HG02884 (cell line): Measurements from ENCODE around the gene HBM.
"Not testable (repeated sequence)": the region's sequence is repeated elsewhere in the genome, so short reads cannot be mapped to it uniquely, and the experiment has no call there.

ENCODE experiments used
- ATAC-seq: cut with Tn5 transposase; IDR thresholded peaks from one replicate; pipeline ENCODE4 v1.9.1; 2021; ENCODE audit warnings: mild to moderate bottlenecking, moderate library complexity; ENCODE audit not compliant: unreplicated experiment

Gene HBM

DNA sequence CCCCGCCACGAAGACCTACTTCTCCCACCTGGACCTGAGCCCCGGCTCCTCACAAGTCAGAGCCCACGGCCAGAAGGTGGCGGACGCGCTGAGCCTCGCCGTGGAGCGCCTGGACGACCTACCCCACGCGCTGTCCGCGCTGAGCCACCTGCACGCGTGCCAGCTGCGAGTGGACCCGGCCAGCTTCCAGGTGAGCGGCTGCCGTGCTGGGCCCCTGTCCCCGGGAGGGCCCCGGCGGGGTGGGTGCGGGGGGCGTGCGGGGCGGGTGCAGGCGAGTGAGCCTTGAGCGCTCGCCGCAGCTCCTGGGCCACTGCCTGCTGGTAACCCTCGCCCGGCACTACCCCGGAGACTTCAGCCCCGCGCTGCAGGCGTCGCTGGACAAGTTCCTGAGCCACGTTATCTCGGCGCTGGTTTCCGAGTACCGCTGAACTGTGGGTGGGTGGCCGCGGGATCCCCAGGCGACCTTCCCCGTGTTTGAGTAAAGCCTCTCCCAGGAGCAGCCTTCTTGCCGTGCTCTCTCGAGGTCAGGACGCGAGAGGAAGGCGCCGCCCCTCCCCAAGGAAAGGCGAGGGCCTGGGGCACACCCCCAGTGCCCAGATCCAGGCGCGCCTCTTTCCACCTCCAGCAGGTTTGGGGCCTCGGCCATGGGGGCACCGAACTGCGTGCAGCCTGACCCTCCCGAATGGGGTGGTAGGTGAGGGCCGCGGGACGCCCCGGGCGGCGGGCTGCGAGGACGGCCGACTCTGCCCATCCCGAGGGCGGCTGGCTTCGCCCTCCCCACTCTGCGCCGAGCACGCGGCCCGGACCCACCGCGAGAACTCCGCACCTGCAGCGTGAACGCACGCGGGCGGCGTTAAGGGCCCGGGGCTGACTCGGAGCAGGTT is 15.1 kb downstream of the HBM start:
- no peak for ATAC-seq

DNA sequence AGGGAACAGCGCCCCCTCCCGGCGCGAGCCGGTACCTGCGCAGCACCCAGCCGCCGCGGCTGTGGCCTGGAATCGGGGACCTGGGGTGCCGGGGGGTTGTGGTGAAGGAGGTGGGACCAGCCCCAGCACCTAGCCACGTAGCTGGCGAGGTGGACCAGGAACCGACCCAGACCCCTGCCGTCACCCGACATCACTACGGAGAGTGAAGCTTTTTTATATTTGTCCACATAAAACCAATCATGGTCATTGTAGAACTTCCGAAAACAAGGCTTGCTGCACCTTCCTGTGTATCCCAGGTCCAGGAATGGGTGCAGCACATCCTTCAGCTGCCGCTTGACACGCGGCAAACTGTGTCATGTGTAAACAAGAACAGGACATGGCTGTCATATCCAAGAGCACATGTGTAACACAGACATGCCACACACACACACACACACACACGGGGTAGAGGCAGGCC is 15.8 kb downstream of the HBM start:
- ATAC-seq: no peak

DNA sequence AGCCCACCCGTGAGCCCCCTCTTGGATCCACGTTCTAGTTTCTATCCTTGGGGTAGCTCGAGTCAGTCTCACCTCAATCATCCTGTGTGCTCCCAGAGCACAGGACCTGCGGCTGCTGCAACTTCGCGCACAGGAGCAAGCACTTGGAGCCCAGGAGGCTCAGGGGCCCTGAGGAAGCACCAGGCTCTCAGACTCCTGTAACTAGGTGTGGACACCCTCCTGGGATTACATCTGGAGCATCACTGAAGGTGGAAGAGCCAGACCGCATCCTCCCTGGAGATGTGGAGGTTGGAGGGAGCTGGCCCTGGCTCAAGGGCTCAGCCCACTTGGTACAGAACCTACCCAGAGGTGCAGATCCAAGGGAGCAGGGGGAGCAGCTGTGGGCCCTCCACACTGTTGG is 17.2 kb downstream of the HBM start:
- ATAC-seq: no peak

DNA sequence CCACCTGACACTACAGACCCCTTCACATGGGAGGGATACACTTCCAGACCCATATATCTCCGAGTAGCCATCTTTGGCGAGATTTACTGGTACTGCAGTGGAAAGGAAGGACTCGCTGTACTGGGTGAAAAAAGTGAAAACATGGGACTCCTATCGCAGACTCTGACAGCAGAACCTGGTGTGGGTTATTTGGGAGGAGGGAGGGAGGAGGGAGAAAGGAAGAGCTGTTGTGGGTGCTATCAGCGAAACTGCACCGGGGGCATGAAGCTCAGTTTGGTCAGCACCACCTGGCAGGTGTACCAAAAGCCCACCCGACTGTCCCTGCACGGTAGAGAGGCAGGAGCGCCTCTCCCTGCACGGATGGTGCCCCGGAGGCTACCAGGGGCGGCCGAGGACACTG is 19.4 kb downstream of the HBM start:
- no peak for ATAC-seq

DNA sequence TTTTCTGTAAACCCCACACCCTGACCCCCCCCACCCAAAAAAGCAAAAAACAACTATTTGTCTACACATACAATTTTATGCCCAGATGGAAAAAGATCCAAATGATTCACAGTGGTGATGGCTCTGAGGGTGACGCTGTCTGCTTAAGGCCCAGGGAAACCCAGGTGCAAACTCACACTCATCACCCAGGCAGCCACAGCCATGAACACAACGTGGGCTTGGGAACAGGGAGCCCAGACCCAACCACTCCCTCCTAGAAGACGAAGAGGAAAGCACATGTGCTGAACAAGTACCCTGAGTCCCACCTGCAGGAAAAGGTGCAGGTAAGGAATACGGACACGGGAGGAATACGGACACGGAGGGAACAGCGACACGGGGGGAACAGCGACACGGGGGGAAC is 19.9 kb downstream of the HBM start:
- no peak for ATAC-seq

DNA sequence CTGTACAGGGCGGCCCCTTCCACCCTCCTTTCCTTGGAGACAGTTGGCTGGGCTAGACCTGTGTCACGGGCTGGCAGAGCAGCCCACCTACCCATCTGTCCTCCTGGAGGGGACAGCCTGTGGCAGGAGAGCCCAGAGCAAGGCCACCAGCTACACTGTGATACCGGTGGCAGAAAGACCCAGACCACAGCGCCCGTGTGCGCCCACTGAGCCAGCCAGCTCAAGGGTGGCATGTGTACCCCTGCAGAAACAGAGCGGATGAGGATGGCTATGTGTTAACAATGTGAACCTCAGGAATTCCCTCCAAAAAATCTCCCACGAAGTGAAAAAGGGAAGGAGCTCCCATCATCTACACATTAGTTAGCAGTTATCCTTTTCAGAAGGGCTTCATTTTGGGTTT is 21.6 kb downstream of the HBM start:
- ATAC-seq: no peak

DNA sequence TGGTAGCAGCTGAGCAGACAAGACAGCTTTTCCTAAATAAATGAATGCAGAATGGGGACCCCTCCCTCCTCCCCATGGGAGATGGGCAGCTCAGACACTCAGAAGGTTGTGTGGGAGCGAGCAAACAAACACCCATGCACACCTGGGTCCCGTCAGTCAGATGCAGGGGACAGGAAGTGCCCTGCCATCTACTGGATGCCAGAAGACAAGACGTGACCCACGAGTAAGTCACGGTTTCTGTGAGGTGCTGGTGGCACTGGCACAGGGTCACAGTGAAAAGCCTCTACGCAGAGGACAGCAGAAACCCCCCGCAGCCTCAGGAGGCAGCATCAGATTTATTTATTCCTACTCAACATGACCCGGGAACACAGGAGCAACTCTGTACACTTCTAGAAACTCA is 22.9 kb downstream of the HBM start:
- no peak for ATAC-seq

DNA sequence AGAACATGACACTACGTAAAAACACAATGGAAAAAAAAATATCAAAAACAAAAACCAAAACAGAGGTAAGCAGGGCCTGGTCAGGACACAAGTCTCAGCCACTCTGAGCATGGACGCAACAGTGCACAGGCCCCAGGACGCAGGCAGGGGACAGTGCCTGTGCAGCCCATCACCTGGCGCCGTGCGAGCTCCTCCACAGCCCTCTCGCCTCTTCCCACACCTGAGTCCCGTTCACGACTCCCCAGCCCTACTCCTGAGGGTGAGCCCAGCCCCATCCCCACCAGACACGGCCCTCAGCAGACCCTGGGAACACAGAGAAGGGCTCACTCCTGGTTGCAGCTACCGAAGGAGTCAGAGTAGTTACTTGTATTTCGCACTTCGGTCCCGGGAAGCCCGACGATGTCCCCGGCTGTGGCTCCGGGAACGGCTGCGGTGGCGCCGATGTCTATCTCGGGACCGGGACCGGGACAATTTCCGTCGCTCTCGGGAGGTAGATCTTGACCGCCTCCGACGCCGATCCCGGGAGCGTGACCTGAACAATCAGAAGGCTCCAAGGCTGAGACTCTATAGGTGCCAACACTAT is 23.9 kb downstream of the HBM start:
- no peak for ATAC-seq

DNA sequence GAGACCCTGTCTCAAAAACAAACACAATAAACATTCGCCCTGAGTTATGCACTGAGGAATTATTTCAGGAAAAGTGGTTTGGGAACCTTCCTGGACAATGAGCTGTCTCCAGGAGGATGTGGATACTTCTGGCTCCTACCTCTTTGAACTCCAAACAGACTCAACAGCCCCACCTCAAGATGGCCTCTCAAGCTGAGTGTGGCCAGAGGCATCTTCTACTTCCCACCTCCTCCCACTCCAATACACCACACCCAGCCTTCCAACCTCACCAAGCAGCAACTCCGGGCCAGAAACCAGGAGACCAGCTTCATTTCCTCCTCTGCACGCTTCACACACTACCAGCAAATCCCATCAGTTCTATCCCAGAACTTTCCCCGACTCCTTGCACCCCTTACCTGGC is 26.1 kb downstream of the HBM start:
- ATAC-seq: no peak

DNA sequence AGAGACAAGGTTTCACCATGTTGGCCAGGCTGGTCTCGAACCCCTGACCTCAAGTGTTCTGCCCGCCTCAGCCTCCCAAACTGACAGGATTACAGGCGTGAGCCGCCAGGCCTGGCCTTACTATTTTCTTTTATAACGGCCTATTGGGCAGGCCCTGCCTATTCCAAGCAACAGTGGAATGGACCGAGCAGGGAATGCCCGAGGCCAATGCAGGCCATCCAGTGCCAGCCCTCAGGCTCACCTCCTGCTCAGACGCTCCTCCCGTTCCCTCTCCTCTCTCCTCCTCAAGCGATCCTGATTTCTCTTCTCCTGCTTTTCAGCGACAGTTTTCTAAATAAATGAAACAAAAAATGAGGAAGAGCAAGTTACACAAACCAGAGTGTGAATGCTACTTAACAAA is 26.9 kb downstream of the HBM start:
- no peak for ATAC-seq

DNA sequence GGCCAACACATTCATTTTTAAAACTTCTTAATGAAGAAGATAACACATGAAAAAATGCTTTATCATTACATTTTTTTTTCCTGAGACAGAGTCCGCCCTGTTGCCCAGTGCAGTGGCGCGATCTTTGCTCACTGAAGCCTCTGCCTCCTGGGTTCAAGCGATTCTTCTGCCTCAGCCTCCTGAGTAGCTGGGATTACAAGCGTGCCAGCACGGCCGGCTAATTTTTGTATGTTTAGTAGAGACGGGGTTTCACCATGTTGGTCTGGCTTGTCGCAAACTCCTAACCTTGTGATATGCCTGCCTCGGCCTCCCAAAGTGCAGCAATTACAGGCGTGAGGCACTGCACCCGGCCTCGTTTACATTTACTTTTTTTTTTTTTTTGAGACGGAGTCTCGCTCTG is 27.7 kb downstream of the HBM start:
- no peak for ATAC-seq

DNA sequence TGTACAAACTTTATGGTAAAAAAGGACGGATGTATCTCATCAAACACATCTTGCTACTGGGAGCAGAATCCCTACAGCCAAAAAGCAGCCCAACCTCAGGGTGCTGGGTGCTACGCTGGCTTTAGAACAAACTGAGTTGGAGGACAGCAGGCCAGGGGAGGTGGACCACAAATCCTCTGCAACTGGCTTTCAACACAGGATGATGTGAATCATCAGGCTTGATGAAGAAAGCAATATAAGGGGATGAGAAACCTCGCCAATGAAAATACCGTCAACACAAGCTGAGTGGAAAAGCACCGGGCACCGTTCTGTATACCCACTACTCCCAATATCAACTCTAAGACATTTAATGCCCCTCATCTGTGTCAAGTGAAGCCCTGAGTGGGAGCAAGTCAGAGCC is 28.7 kb downstream of the HBM start:
- ATAC-seq: no peak

DNA sequence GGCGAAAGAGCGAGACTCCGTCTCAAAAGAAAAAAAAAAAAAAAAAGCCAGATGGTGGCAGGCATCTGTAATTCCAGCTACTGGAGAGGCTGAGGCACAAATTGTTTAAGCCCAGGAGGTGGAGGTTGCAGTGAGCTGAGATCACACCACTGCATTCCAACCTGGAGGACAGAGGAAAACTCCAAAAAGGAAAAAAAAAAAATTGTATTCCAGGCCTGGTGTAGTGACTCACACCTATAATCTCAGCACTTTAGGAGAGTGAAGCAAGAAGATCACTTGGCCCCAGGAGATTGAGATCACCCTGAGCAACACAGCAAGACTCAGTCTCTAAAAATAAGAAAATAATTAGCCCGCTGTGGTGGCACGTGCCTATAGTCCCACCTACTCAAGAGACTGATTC is 34.6 kb downstream of the HBM start:
- ATAC-seq: no peak

DNA sequence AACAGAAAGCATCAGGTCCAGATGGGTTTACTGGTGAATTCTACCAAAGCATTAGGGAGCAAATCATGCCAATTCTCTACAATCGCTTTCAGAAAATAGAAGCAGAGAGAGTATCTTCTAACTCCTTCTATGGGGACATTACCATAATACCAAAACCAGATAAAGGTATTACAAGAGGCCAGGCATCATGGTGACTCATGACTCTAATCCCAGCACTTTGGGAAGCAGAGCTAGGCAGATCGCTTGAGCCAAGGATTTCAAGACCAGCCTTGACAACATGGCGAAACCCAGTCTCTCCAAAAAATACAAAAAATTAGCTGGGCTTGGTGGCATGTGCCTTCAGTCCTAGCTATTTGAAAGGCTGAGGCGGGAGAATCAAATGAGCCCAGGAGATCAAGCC is 37.5 kb downstream of the HBM start:
- no peak for ATAC-seq

DNA sequence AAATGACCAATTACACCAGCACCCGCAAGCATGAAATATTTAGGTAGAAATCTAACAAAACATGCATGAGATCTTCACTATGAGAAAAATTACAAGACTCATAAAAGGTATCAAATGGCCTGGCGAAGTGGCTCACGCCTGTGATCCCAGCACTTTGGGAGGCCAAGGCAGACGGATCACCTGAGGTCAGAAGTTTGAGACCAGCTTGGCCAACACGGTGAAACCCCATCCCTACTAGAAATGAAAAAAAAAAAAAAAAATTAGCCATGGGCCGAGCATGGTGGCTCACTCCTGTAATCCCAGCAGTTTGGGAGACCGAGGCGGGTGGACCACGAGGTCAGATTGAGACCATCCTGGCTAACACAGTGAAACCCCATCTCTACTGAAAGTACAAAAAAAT is 38.3 kb downstream of the HBM start:
- not testable (repeated sequence) for ATAC-seq

DNA sequence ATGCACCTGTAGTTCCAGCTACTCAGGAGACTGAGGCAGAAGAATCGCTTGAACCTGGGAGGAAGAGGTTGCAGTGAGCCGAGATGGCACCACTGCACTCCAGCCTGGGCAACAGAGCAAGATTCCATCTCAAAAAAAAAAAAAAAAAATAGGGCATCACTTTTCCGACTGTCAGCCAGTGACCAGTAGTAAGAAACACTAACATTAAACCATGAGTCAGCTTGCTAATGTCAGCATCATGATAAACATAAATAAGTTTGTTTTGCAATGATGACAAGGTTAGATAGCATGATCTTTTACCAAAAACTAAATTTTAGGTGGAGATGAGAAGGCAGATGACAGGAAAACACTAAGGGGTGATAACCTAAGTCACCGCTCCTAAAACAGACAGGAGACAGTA is 43.6 kb downstream of the HBM start:
- ATAC-seq: not testable (repeated sequence)

DNA sequence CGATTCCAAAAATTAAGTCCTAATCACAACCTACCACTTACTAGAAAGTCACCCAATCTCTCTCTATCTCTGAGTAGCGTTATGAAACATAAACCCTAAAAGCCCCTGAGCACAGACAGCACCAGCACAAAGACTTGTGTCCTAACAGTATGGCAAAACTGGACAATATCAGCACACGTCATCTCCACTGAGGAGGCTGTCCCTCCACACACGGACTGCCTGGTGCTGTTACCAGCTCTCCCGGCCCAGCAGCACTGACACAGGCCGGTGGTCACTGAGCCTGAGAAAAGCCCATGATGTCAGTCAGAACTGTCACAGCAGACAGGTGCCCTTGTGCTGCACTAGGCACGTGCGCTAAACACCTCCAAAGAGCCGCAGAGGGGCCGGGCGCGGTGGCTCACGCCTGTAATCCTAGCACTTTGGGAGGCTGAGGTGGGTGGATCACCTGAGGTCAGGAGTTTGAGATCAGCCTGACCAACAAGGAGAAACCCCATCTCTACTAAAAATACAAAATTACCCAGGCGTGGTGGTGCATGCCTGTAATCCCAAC is 45.9 kb downstream of the HBM start:
- not testable (repeated sequence) for ATAC-seq

DNA sequence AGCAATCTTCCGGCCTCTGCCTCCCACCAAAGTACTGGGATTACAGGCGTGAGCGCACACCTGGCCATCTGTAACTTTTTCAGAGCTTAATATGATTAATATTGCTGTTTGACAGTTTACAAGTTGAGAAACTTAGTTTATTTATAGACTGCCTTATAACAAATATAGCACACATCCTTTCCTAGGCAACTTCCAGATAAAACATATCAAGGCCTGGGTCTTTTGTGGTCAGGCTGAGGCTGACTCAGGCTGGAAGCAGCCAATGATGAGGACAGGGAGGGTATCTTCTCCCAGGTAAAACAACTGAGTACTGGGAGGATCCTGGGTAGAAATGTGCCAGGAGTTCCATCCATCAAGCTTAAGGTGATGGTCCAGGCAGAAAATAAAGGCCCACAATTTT is 47.2 kb downstream of the HBM start:
- ATAC-seq: no peak
